SH-SY5Y (cell line): ENCODE data around the gene PPP1R8.

Experiments
- GATA2 ChIP-seq: IDR thresholded peaks from 2 replicates; pipeline ENCODE4 v1.6.1; 2011; ENCODE audit warnings: mild to moderate bottlenecking, low read depth, low read length
- GATA3 ChIP-seq: IDR thresholded peaks from 2 replicates; pipeline ENCODE4 v1.6.1; 2011; ENCODE audit warnings: low read depth, mild to moderate bottlenecking, low read length, moderate library complexity

- TF ChIP-seq GATA2: no peak
- TF ChIP-seq GATA3: no peak
Observed at GRCh38 chr1:27804791-27805190, 25.8 kb upstream of the PPP1R8 start.
